GM23338 (cell line): ENCODE results near the gene PTPN13. TPM values are rescaled to one million over a fixed set of nuclear protein-coding genes. Genes with fewer than 3 reads are reported as not detected.

Experiments used
- ATAC-seq: fragments of 200-7000 bp; cut with Tn5 transposase; 3 replicates; pipeline ENCODE4 v1.9.1; 2020
- DNase-seq: peaks from one replicate; pipeline ENCODE4 v3.0.0-alpha.2; 2015; ENCODE audit warnings: low spot score
- H2AFZ ChIP-seq: fragments of 200-600 bp; sonication (generic); 2 replicates; pipeline ENCODE4 v1.8.0; 2016; ENCODE audit warnings: antibody characterized with exemption, mild to moderate bottlenecking, moderate library complexity
- H3F3A ChIP-seq: fragments of 200-600 bp; sonication (generic); replicated peaks from 2 replicates; pipeline ENCODE4 v1.8.0; 2017; ENCODE audit warnings: antibody characterized with exemption, mixed run types, low read depth
- H3K27ac ChIP-seq: fragments of 200-600 bp; sonication (generic); 2 replicates; pipeline ENCODE4 v1.6.1; 2016; ENCODE audit warnings: low read depth
- H3K27me3 ChIP-seq: fragments of 200-600 bp; sonication (generic); 2 replicates; pipeline ENCODE4 v1.8.0; 2016; ENCODE audit warnings: mild to moderate bottlenecking, mixed run types, moderate library complexity; ENCODE audit not compliant: insufficient read depth
- H3K36me3 ChIP-seq: fragments of 200-600 bp; sonication (generic); 2 replicates; pipeline ENCODE4 v1.8.0; 2016; ENCODE audit warnings: mild to moderate bottlenecking; ENCODE audit not compliant: insufficient read depth
- H3K4me1 ChIP-seq: fragments of 200-600 bp; sonication (generic); 2 replicates; pipeline ENCODE4 v1.8.0; 2016; ENCODE audit warnings: mild to moderate bottlenecking, moderate library complexity; ENCODE audit not compliant: insufficient read depth
- H3K4me2 ChIP-seq: fragments of 200-600 bp; sonication (generic); 2 replicates; pipeline ENCODE4 v1.7.1; 2017; ENCODE audit warnings: mixed run types
- H3K4me3 ChIP-seq: fragments of 200-600 bp; sonication (generic); 2 replicates; pipeline ENCODE4 v1.6.1; 2016; ENCODE audit warnings: mixed run types
- H3K79me2 ChIP-seq: fragments of 200-600 bp; sonication (generic); replicated peaks from 2 replicates; pipeline ENCODE4 v1.8.0; 2017; ENCODE audit warnings: mild to moderate bottlenecking; ENCODE audit not compliant: insufficient read depth
- H3K9me2 ChIP-seq: fragments of 200-600 bp; sonication (generic); 2 replicates; pipeline ENCODE4 v1.8.0; 2017; ENCODE audit not compliant: insufficient read depth
- H4K20me1 ChIP-seq: fragments of 200-600 bp; sonication (generic); replicated peaks from 2 replicates; pipeline ENCODE4 v1.8.0; 2017; ENCODE audit warnings: mild to moderate bottlenecking; ENCODE audit not compliant: insufficient read depth
- H3K27ac Mint-ChIP-seq: 2 replicates; pipeline ENCODE4 v1.8.0; 2020; ENCODE audit warnings: inconsistent platforms, mild to moderate bottlenecking, moderate library complexity, mixed read lengths
- H3K27me3 Mint-ChIP-seq: 3 replicates; pipeline ENCODE4 v1.8.0; 2022; ENCODE audit warnings: low read depth, mild to moderate bottlenecking, moderate library complexity, mixed read lengths, inconsistent platforms; ENCODE audit not compliant: insufficient read depth, poor library complexity
- H3K36me3 Mint-ChIP-seq: 3 replicates; pipeline ENCODE4 v1.8.0; 2021; ENCODE audit warnings: low read depth, mild to moderate bottlenecking, inconsistent platforms, moderate library complexity, mixed read lengths
- H3K4me1 Mint-ChIP-seq: 3 replicates; pipeline ENCODE4 v1.8.0; 2020; ENCODE audit warnings: mild to moderate bottlenecking, inconsistent platforms, mixed read lengths
- H3K4me3 Mint-ChIP-seq: 3 replicates; pipeline ENCODE4 v1.8.0; 2021; ENCODE audit warnings: moderate library complexity, mild to moderate bottlenecking, inconsistent platforms, mixed read lengths
- H3K9me3 Mint-ChIP-seq: 3 replicates; pipeline ENCODE4 v1.8.0; 2020; ENCODE audit warnings: moderate library complexity, mild to moderate bottlenecking, inconsistent platforms, mixed read lengths
- CREB1 ChIP-seq: fragments of 250-450 bp; sonication (Bioruptor Pico); IDR thresholded peaks from 2 replicates; pipeline ENCODE4 v1.5.0; 2020; ENCODE audit warnings: low read depth, mild to moderate bottlenecking, moderate library complexity
- JUNB ChIP-seq: IDR thresholded peaks from one replicate; pipeline ENCODE4 v1.6.1; 2016; ENCODE audit warnings: antibody characterized with exemption; ENCODE audit not compliant: unreplicated experiment
- STAT1 ChIP-seq: IDR thresholded peaks from one replicate; pipeline ENCODE4 v1.6.1; 2016; ENCODE audit warnings: antibody characterized with exemption; ENCODE audit not compliant: unreplicated experiment
- ZNF114 ChIP-seq: fragments of 250-450 bp; sonication (Bioruptor Pico); IDR thresholded peaks from 2 replicates; pipeline ENCODE4 v1.5.0; 2020; ENCODE audit warnings: mild to moderate bottlenecking, moderate library complexity
- polyA plus RNA-seq: library from polyadenylated mRNA; unstranded; fragments of >200 nt; fragmentation: Nextera tagmentation; extraction: Ambion mirVana; gene quantifications from 2 replicates; pipeline ENCODE4 v1.2.1, GENCODE V29; 2016
- total RNA-seq: library from RNA; depleted of rRNA; stranded (reverse); fragments of >200 nt; shearing (Covaris generic); gene quantifications from 2 replicates; pipeline ENCODE4 v1.2.3, GENCODE V29; 2014
- TF ChIP-seq, protein P1 (sequence below): fragments of 250-450 bp; sonication (Bioruptor Pico); IDR thresholded peaks from 2 replicates; pipeline ENCODE4 v1.5.0; 2020; ENCODE audit warnings: mild to moderate bottlenecking, moderate library complexity
- TF ChIP-seq, protein P2 (sequence below): IDR thresholded peaks from one replicate; pipeline ENCODE4 v1.6.1; 2018; ENCODE audit warnings: antibody characterized with exemption; ENCODE audit not compliant: unreplicated experiment

The PTPN13 gene
- total and polyA plus RNA-seq, 2 experiments from 2014 or later, result 12.6 to 49.9 TPM

DNA sequence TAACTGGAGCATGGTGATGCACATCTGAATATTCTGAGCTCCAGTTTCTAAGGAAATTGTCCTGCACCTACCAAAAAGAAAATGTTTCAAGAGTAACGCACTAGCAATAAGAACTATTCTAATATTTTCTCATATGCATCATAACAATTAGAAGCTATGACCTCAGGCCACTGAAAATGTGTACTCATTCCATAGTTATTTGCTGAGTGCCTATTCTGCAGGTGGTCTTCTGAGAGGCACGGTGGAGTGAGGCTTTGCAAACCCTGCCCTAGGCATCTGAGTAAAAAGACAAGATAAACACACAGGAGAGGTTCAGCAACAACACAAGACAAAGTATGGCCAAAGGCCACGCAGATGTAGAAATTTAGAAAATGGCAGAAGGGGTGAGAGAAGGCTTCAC lies 231.4 kb downstream of the PTPN13 start:
- Mint-ChIP-seq H3K9me3 (no peaks in the 10 kb centered on the region), H3K36me3 (no peaks in the 10 kb centered on the region), H3K4me3 (no peak overlapping the region), H3K27ac (no peak overlapping the region), H3K27me3 (no peaks in the 10 kb centered on the region), H3K4me1 (no peaks in the 10 kb centered on the region)
- Histone ChIP-seq H3K27ac (no peak overlapping the region), H3K36me3 (no peaks in the 10 kb centered on the region), H3K4me2 (no peak overlapping the region), H3K79me2 (no peaks in the 10 kb centered on the region), H3K4me1 (no peaks in the 10 kb centered on the region), H2AFZ (no peak overlapping the region), H3K4me3 (no peak overlapping the region), H3F3A (no peaks in the 10 kb centered on the region), H4K20me1 (no peaks in the 10 kb centered on the region), H3K27me3 (no peaks in the 10 kb centered on the region), H3K9me2 (0 out of 2 replicates have a peak, but pooled peaks cover 4% of the 10 kb centered on the region)
- ATAC-seq (no peak), DNase-seq (no peak)
- TF ChIP-seq ZNF114 (CRISPR knock-in tag), result no peak
- no peak for TF ChIP-seq JUNB
- no peak for TF ChIP-seq STAT1
- TF ChIP-seq, protein P1, sequence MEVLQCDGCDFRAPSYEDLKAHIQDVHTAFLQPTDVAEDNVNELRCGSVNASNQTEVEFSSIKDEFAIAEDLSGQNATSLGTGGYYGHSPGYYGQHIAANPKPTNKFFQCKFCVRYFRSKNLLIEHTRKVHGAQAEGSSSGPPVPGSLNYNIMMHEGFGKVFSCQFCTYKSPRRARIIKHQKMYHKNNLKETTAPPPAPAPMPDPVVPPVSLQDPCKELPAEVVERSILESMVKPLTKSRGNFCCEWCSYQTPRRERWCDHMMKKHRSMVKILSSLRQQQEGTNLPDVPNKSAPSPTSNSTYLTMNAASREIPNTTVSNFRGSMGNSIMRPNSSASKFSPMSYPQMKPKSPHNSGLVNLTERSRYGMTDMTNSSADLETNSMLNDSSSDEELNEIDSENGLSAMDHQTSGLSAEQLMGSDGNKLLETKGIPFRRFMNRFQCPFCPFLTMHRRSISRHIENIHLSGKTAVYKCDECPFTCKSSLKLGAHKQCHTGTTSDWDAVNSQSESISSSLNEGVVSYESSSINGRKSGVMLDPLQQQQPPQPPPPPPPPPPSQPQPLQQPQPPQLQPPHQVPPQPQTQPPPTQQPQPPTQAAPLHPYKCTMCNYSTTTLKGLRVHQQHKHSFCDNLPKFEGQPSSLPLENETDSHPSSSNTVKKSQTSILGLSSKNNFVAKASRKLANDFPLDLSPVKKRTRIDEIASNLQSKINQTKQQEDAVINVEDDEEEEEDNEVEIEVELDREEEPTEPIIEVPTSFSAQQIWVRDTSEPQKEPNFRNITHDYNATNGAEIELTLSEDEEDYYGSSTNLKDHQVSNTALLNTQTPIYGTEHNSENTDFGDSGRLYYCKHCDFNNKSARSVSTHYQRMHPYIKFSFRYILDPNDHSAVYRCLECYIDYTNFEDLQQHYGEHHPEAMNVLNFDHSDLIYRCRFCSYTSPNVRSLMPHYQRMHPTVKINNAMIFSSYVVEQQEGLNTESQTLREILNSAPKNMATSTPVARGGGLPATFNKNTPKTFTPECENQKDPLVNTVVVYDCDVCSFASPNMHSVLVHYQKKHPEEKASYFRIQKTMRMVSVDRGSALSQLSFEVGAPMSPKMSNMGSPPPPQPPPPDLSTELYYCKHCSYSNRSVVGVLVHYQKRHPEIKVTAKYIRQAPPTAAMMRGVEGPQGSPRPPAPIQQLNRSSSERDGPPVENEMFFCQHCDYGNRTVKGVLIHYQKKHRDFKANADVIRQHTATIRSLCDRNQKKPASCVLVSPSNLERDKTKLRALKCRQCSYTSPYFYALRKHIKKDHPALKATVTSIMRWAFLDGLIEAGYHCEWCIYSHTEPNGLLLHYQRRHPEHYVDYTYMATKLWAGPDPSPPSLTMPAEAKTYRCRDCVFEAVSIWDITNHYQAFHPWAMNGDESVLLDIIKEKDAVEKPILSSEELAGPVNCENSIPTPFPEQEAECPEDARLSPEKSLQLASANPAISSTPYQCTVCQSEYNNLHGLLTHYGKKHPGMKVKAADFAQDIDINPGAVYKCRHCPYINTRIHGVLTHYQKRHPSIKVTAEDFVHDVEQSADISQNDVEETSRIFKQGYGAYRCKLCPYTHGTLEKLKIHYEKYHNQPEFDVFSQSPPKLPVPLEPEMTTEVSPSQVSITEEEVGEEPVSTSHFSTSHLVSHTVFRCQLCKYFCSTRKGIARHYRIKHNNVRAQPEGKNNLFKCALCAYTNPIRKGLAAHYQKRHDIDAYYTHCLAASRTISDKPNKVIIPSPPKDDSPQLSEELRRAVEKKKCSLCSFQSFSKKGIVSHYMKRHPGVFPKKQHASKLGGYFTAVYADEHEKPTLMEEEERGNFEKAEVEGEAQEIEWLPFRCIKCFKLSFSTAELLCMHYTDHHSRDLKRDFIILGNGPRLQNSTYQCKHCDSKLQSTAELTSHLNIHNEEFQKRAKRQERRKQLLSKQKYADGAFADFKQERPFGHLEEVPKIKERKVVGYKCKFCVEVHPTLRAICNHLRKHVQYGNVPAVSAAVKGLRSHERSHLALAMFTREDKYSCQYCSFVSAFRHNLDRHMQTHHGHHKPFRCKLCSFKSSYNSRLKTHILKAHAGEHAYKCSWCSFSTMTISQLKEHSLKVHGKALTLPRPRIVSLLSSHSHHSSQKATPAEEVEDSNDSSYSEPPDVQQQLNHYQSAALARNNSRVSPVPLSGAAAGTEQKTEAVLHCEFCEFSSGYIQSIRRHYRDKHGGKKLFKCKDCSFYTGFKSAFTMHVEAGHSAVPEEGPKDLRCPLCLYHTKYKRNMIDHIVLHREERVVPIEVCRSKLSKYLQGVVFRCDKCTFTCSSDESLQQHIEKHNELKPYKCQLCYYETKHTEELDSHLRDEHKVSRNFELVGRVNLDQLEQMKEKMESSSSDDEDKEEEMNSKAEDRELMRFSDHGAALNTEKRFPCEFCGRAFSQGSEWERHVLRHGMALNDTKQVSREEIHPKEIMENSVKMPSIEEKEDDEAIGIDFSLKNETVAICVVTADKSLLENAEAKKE (CRISPR knock-in tag), result no peak
- TF ChIP-seq, protein P2, sequence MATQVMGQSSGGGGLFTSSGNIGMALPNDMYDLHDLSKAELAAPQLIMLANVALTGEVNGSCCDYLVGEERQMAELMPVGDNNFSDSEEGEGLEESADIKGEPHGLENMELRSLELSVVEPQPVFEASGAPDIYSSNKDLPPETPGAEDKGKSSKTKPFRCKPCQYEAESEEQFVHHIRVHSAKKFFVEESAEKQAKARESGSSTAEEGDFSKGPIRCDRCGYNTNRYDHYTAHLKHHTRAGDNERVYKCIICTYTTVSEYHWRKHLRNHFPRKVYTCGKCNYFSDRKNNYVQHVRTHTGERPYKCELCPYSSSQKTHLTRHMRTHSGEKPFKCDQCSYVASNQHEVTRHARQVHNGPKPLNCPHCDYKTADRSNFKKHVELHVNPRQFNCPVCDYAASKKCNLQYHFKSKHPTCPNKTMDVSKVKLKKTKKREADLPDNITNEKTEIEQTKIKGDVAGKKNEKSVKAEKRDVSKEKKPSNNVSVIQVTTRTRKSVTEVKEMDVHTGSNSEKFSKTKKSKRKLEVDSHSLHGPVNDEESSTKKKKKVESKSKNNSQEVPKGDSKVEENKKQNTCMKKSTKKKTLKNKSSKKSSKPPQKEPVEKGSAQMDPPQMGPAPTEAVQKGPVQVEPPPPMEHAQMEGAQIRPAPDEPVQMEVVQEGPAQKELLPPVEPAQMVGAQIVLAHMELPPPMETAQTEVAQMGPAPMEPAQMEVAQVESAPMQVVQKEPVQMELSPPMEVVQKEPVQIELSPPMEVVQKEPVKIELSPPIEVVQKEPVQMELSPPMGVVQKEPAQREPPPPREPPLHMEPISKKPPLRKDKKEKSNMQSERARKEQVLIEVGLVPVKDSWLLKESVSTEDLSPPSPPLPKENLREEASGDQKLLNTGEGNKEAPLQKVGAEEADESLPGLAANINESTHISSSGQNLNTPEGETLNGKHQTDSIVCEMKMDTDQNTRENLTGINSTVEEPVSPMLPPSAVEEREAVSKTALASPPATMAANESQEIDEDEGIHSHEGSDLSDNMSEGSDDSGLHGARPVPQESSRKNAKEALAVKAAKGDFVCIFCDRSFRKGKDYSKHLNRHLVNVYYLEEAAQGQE, result no peak
- TF ChIP-seq CREB1, result no peak
